SIG-M5 treated with dmso at 0.1 percent for 504 hours (cell line): ENCODE data around the gene UVRAG.

Source experiments
- DNase-seq: peaks from one replicate; lab custom pipeline; 2025; ENCODE audit not compliant: unreplicated experiment; lab: John Stamatoyannopoulos, UW

Gene UVRAG

GRCh38 chr11:75996523-75997442 is 181.8 kb downstream of the UVRAG start:
- no peak for DNase-seq

- no peak for DNase-seq
Observed at GRCh38 chr11:76004400-76004799, 189.4 kb downstream of the UVRAG start.

- no peak for DNase-seq
Observed at GRCh38 chr11:76005756-76006155, 190.7 kb downstream of the UVRAG start.

GRCh38 chr11:76007166-76007565 is 192.2 kb downstream of the UVRAG start:
- DNase-seq = no peak

- DNase-seq = no peak
Observed at GRCh38 chr11:76008474-76008873, 193.5 kb downstream of the UVRAG start.

- no peak for DNase-seq
Observed at GRCh38 chr11:76010051-76010450, 195.0 kb downstream of the UVRAG start.

GRCh38 chr11:76013526-76013925 is 198.5 kb downstream of the UVRAG start:
- peak; percentile 1 for DNase-seq

GRCh38 chr11:76023236-76024068 is 208.4 kb downstream of the UVRAG start:
- DNase-seq = no peak

GRCh38 chr11:76025068-76025467 is 210.1 kb downstream of the UVRAG start:
- no peak for DNase-seq

- DNase-seq = no peak
Observed at GRCh38 chr11:76025817-76026216, 210.8 kb downstream of the UVRAG start.

- no peak for DNase-seq
Observed at GRCh38 chr11:76026281-76026680, 211.3 kb downstream of the UVRAG start.

- DNase-seq = no peak
Observed at GRCh38 chr11:76026862-76027261, 211.9 kb downstream of the UVRAG start.

- no peak for DNase-seq
Observed at GRCh38 chr11:76030286-76030685, 215.3 kb downstream of the UVRAG start.

- no peak for DNase-seq
Observed at GRCh38 chr11:76030968-76031590, 216.1 kb downstream of the UVRAG start.

- no peak for DNase-seq
Observed at GRCh38 chr11:76033699-76034098, 218.7 kb downstream of the UVRAG start.

GRCh38 chr11:76035020-76035419 is 220.0 kb downstream of the UVRAG start:
- no peak for DNase-seq

- DNase-seq = no peak
Observed at GRCh38 chr11:76038608-76039007, 223.6 kb downstream of the UVRAG start.

- DNase-seq = no peak
Observed at GRCh38 chr11:76041208-76041607, 226.2 kb downstream of the UVRAG start.

- no peak for DNase-seq
Observed at GRCh38 chr11:76044750-76045320, 229.8 kb downstream of the UVRAG start.

GRCh38 chr11:76047231-76047630 is 232.2 kb downstream of the UVRAG start:
- DNase-seq = no peak

- DNase-seq = no peak
Observed at GRCh38 chr11:76047766-76048165, 232.8 kb downstream of the UVRAG start.
